Tongue (tissue), 2 donors: ENCODE data around the gene RNF111. TPM values are rescaled to one million over a fixed set of nuclear protein-coding genes. Genes with fewer than 3 reads are reported as not detected.

Source experiments
- DNase-seq: peaks from one replicate; pipeline ENCODE4 v3.0.0-alpha.2; 2015
- total RNA-seq: library from RNA; depleted of rRNA; stranded (reverse); fragments of >200 nt; gene quantifications from one replicate; pipeline ENCODE4 v1.2.3, GENCODE V29; 2014

The RNF111 gene
- total RNA-seq, result 27.7 TPM

GRCh38 chr15:58987491-58988005, at the start of gene RNF111:
Gene RNF111, plus strand, starts transcription at chr15:58987663. Its CDS starts 43,160 bp downstream, at chr15:59030823.
- DNase-seq, result peak; percentile 98

GRCh38 chr15:58947179-58947578, 40.3 kb upstream of the RNF111 start:
- DNase-seq, result no peak

GRCh38 chr15:58951388-58952007, 36.0 kb upstream of the RNF111 start:
- peak; percentile 73 for DNase-seq

- DNase-seq, result no peak
Observed at GRCh38 chr15:58952751-58953150, 34.7 kb upstream of the RNF111 start.

GRCh38 chr15:58957101-58957973, 30.1 kb upstream of the RNF111 start:
- peak; percentile 68 for DNase-seq

- DNase-seq, result no peak
Observed at GRCh38 chr15:58958811-58959210, 28.7 kb upstream of the RNF111 start.

- no peak for DNase-seq
Observed at GRCh38 chr15:58962136-58962535, 25.3 kb upstream of the RNF111 start.

- DNase-seq, result no peak
Observed at GRCh38 chr15:58962662-58963565, 24.5 kb upstream of the RNF111 start.

GRCh38 chr15:58966698-58967097, 20.8 kb upstream of the RNF111 start:
- no peak for DNase-seq

GRCh38 chr15:58967479-58967878, 20.0 kb upstream of the RNF111 start:
- no peak for DNase-seq

- DNase-seq, result no peak
Observed at GRCh38 chr15:58977887-58978286, 9.6 kb upstream of the RNF111 start.

- peak; percentile 59 for DNase-seq
Observed at GRCh38 chr15:58980351-58980939, 7.0 kb upstream of the RNF111 start.

GRCh38 chr15:58981808-58982475, 5.5 kb upstream of the RNF111 start:
- no peak for DNase-seq

- no peak for DNase-seq
Observed at GRCh38 chr15:58983261-58983660, 4.2 kb upstream of the RNF111 start.

GRCh38 chr15:58985443-58985842, 2.0 kb upstream of the RNF111 start:
- DNase-seq, result no peak

- no peak for DNase-seq
Observed at GRCh38 chr15:58987036-58987435, 427 bp upstream of the RNF111 start.

GRCh38 chr15:58988006-58988785, 733 bp downstream of the RNF111 start:
- peak; percentile 83 for DNase-seq

- no peak for DNase-seq
Observed at GRCh38 chr15:58992181-58992580, 4.7 kb downstream of the RNF111 start.

GRCh38 chr15:58994906-58995453, 7.5 kb downstream of the RNF111 start:
- DNase-seq, result no peak

GRCh38 chr15:58999694-59000093, 12.2 kb downstream of the RNF111 start:
- no peak for DNase-seq
